DLD1 (cell line): ENCODE measurements around the gene BACE2.

Experiments
- in situ Hi-C: cut with HindIII; loops from 2 replicates; pipeline ENCODE4 v1.10.0; 2017; ENCODE audit warnings: low sequenced_read_pairs

Gene BACE2

GRCh38 chr21:41167348-41168342 lies at the start of gene BACE2:
Gene BACE2 (plus strand): TSS chr21:41168160. CDS start chr21:41168264, 104 bp downstream.
- in situ Hi-C loops: no loop called here

- in situ Hi-C loops: no loop called here
Observed at GRCh38 chr21:41119901-41120300, 48.1 kb upstream of the BACE2 start.

- in situ Hi-C loops: no loop called here
Observed at GRCh38 chr21:41120997-41121396, 47.0 kb upstream of the BACE2 start.

DNA sequence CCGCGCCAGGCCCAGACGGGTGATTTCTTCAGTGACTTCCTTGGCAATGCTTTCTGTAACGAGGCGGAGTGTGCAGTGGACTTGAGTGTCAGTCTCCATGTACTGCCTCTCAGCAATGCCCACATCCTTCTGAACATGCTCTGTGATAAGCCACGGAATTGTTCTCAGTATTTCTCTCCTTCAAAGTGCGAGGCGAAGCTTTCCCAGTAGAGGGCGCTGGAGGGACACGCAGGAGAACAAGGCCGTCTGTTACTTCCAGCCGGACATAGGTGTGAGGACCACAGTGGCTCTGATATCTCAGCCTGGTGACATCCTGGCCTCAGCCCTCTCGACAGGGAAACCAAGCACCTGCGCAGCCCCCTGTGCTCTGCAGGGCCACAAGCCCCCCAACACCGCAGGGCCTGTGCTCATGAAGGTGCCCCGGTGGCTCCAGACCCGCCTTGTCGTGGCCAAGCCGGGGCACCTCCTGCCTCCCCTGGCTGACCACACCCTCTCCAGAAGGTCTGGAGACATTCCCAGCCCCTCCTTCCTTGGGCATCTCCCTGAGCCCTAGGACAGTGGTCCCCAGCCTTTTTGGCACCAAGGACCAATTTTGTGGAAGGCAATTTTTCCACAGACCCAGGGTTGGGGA lies 46.1 kb upstream of the BACE2 start:
- in situ Hi-C loops: no loop called here

DNA sequence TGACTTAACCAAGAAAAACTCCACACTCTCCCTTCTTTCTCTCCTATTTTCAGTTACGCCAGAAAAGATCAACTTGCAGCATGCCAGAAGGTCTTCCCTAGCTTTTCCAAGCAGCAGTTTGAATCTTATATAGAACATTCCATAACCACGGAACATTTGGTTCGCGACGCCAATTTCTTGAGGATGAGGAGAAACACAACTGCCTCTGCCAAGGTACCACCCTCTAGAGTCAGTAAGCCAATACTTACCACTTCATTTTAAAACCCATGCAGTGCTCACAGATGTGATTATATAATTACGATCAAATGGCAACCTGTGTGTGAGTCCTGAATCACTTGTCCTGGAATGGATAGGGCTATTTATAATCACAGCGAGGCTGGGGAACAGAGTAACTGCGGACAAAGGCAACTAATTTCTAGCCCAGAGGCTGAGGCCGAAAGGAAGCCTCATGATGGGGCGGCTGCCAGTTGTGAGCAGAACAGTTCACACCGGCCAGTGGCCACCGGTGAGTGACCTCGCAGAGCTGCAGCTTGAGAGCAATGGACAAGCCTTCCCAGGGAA lies 43.2 kb upstream of the BACE2 start:
- in situ Hi-C loops: no loop called here

- in situ Hi-C loops: no loop called here
Observed at GRCh38 chr21:41128981-41129380, 39.0 kb upstream of the BACE2 start.

GRCh38 chr21:41130883-41131282 lies 37.1 kb upstream of the BACE2 start:
- in situ Hi-C loops: no loop called here

DNA sequence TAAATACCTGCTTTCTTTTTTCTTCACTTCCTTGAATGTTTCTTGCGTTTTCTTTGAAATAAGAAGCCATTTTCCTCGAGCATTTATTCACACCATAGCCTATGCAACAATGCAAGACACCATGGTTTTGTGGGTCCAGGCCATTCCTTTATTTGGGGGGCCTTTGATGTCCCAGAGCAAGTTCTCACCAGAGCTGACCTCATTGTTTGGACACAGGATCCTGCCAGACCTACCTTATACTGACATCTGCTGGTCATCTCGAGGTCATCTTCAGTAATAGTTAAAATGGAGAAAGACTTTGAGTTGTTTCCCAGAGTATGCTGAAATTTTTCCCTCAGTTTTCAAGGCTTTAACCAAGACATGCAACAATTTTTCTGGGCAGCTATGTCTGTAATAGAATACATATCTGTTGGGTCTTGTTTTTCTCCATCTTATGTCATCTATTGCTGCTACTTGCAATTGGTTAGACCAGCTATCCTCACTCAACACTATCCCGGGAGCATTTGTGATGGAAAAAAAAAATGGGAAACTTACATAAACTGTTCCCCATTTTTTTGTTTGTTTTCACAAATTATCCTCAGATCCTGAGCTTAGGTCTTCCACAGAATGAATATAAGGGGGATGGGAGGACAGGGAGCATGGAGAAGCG lies 34.0 kb upstream of the BACE2 start:
- in situ Hi-C loops: no loop called here

DNA sequence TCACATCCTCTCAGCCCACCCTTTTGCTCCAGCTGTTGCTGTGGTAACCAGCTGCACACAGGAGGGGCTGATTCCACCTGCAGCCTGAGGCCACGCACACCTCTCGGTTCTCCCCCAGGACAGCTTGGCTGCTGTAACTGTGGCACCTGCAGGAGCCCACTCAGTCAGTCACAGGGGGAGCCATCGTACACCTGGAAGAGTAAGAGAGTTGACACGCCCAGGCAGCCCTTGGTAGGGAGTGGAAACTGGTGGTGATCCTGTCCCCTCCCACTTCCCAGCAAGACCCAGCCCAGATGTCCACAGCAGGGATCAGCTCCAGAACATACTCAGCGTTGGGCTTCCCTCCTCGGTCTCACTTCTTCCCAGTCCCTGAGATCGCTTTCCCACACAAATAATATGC lies 32.2 kb upstream of the BACE2 start:
- in situ Hi-C loops: no loop called here

- in situ Hi-C loops: no loop called here
Observed at GRCh38 chr21:41136286-41136685, 31.7 kb upstream of the BACE2 start.

DNA sequence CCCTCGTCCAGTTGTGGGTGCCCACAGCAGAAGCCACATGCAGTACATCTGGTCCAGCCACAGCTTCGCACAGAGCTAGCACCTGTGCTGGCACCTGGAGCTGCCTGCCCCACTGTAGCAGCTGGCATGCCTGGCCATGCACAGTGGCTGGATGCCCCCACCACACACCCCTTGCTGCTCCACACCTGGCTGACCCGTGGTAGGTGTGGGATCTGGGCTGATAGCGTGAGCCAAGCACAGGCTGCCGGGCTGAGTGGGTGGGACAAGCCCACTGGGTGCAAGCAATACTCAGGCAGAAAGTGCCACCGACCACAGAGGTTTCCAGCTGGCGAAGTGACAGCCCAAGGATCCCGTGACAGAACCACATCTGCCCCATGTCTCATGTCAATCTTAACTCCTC lies 30.6 kb upstream of the BACE2 start:
- in situ Hi-C loops: no loop called here

GRCh38 chr21:41137889-41138288 lies 30.1 kb upstream of the BACE2 start:
- in situ Hi-C loops: no loop called here

DNA sequence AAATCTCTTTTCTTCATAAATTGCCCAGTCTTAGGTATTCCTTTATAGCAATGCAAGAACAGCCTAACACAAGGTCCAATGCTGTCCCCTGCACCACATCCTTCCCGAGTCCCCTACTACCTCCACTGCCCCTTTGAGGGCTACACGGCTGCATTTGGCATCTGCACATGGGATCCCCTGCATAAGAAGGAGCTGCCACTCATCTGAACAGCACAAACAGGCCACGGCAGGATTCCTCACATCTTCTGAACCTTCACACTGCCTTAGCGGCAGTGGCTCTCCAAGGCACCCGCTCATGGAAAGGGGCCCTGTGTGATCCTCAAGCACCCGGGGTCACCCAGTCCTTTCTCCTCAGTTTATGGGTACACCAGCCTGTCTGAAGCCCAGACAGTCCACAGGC lies 29.2 kb upstream of the BACE2 start:
- in situ Hi-C loops: no loop called here

- in situ Hi-C loops: no loop called here
Observed at GRCh38 chr21:41139275-41139674, 28.7 kb upstream of the BACE2 start.

- in situ Hi-C loops: no loop called here
Observed at GRCh38 chr21:41139951-41140350, 28.0 kb upstream of the BACE2 start.

DNA sequence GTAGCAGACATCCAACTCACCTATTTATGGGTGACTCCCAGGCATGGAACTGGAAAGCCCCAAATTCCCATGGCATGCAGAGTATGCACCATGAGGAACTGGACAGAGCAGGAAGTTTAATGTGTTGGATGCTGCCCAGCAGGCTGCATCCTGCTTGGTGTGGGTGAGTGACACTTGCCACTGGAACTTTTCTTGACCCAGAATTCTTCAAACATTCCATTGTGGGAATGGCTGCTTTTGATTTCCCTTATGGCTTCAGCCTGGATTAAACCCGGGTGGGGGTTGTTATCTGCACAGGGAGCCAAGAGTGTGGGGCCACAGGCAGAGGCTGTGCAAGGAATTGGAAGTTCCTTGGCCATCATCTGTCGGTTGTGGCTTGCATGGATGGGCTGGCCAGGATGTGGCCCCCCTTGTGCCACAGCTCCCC lies 26.9 kb upstream of the BACE2 start:
- in situ Hi-C loops: no loop called here

GRCh38 chr21:41142051-41142795 lies 25.7 kb upstream of the BACE2 start:
- in situ Hi-C loops: no loop called here

GRCh38 chr21:41143596-41144325 lies 24.2 kb upstream of the BACE2 start:
- in situ Hi-C loops: no loop called here

DNA sequence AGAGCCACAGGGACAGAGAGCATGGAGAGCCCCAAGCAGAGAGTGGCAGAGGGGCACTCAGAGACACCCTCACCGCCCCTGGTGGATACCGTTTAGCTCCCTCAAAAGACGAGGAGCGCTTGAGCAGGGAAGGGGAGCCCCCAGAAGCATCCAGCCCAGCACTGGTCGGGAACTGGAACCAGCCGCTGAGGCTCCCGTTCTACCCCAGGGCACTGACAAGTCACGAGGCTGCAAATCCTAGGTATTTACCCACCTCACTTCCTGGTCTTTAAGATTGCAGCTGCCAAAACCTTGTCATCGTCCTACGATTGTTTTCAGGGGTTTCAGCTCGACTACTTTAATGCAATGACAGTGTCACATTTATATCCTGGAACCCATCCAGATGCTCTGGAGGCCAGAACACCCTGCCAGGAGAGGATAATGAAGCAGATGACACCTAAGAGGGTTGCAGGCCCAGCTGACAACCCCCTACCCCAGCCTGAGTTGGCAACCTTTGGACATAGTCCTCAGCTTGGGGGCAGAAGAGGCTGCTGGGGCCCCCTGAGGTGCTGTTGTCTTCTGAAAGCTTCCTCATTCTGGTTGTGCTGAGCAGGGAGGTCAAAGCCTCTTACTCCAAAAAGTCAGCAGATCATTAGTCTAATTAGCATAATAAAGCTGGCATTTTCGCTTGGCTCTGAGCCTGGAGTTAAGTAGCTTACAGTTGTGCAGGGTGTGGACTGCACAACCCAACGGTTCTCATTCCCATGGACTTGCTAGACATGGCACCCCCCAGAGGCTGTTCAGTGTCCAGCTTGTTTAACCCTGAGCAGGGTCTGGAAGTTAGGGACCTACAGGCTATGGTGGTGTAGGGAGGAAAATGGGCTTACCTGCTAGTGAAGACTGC lies 20.6 kb upstream of the BACE2 start:
- in situ Hi-C loops: no loop called here
